GM12892 (cell line): ENCODE data around the gene FOXRED2.
A peak's percentile ranks its signal among the peaks of the same experiment; 100 is the strongest.

Experiments used
- DNase-seq: peaks from one replicate; pipeline ENCODE4 v3.0.0; 2011; ENCODE audit not compliant: insufficient read length
- FAIRE-seq: peaks from 2 replicates; lab custom pipeline; 2011; peaks lifted over from hg19 to GRCh38; lab: Jason Lieb, UNC
- POLR2A ChIP-seq: IDR thresholded peaks from 2 replicates; pipeline ENCODE4 v1.6.1; 2011; ENCODE audit warnings: low read depth, low read length, control low read depth
- POLR2AphosphoS5 ChIP-seq: IDR thresholded peaks from 2 replicates; pipeline ENCODE4 v1.6.1; 2011; ENCODE audit warnings: low read depth, low read length, control low read depth
- TAF1 ChIP-seq: IDR thresholded peaks from 2 replicates; pipeline ENCODE4 v1.6.1; 2011; ENCODE audit warnings: low read depth, mild to moderate bottlenecking, control low read depth, low read length, borderline replicate concordance

FOXRED2 gene

DNA sequence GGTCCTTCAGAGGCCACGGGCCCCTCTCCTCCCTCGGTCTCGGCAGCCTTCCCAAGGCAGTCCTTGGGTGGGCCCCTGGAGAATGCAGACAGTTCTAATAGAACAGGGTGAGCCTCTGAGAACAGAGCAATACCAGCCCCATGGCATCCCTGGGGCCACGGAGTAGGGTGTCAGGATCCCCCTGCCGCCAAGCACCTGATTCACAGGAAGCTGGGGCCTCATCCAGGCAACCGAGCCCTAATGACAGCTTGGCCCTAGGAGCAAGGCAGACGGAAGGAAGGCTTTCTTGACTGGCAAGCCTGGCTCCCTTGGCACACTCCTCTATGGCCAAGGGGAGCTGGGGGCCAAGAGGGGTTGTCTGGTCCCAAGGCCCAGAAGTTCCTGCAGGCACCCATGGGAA lies 40.6 kb downstream of the FOXRED2 start:
- DNase-seq (no peak), FAIRE-seq (no peak)
- TF ChIP-seq POLR2A (no peak), POLR2AphosphoS5 (no peak; the same call in 1 of the 2 replicates), TAF1 (no peak)

DNA sequence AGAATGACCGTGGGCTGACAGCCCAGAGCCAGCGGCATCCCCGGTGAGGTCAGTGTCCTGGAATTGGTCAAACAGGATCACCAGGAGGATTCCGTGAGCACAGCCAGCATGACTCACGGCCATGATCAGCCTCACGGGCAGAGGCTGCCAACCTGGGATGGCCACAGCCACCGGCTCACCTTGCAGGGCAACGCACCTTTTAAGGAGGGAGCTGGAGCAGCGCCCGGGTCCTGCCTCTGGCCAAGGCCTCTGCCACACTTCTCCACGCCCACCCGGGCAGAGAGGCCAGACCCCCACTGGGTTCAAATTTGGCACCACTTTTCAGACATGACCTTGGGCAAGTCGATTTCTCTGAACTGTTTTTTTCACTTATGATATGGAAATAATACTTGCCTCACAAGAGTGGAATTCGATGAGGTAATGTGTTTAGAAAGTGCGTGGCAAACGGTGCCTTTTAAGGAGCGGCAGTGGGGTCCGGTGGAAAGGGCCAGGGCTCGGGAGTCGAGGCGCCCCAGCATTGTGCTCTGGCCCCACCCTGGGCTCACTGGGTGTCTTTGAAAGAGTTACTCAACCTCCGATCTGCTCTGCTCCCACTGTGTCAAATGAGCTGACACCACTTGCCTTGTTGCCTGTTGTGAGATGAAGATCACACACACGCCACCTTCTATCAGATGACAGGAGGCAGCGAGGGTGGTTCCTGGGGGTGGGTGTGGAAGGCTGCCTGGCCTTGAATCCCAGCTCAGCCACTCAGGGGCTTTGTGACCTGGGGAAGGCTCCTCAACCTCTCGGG lies 41.4 kb downstream of the FOXRED2 start:
- DNase-seq (no peak), FAIRE-seq (no peak)
- no peak; the same call in 1 of the 2 replicates for TF ChIP-seq POLR2AphosphoS5
- TF ChIP-seq POLR2A = peak; percentile 41; the same call in 1 of the 2 replicates
- no peak for TF ChIP-seq TAF1

DNA sequence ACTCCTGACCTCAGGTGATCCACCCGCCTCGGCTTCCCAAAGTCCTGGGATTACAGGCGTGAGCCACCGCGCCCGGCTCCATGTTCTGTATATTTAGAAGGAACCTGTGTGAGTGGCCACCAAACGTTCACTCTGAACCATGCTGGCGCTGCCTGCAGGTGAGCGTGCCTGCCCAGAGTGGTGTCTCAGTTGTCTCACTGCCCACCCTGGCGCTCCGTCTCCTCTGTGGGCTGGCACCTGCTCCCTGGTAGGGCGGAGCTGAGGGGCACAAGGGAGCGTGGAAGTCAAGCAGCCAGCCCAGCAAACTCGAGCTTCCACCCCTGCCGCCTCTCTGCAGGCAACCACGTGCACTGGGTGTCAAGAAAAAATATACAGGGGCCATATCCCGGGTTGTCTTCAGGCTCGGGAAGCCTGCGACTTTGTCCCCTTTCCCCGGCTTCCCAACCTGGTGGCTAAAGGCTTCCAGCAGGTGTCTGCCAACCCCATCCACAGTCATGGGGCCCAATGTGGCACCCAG lies 42.1 kb downstream of the FOXRED2 start:
- FAIRE-seq = no peak
- TF ChIP-seq POLR2A = no peak
- TF ChIP-seq POLR2AphosphoS5 = no peak
- TF ChIP-seq TAF1 = no peak
- DNase-seq = no peak

DNA sequence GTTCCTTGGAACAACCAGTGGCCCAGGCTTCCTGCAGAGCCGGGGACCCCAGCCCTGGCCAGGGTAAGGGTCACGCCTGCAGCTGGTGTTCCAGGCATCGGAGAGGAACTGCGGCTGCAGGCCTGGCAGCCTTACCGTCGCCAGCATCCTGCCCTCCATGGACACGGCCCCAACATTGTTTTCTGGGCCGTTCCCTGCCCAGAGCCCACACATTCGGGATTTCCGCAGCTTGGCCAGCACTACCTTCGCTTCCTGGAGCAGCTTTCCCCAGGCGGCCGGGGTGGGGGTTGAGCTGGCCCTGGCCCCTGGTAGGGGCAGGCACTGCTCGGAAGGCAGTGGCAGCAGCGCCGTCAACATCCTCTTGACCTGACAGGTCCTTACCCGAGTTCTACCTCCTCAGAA lies 43.1 kb downstream of the FOXRED2 start:
- no peak for TF ChIP-seq POLR2A
- TF ChIP-seq TAF1 = no peak
- no peak for TF ChIP-seq POLR2AphosphoS5
- FAIRE-seq = no peak

DNA sequence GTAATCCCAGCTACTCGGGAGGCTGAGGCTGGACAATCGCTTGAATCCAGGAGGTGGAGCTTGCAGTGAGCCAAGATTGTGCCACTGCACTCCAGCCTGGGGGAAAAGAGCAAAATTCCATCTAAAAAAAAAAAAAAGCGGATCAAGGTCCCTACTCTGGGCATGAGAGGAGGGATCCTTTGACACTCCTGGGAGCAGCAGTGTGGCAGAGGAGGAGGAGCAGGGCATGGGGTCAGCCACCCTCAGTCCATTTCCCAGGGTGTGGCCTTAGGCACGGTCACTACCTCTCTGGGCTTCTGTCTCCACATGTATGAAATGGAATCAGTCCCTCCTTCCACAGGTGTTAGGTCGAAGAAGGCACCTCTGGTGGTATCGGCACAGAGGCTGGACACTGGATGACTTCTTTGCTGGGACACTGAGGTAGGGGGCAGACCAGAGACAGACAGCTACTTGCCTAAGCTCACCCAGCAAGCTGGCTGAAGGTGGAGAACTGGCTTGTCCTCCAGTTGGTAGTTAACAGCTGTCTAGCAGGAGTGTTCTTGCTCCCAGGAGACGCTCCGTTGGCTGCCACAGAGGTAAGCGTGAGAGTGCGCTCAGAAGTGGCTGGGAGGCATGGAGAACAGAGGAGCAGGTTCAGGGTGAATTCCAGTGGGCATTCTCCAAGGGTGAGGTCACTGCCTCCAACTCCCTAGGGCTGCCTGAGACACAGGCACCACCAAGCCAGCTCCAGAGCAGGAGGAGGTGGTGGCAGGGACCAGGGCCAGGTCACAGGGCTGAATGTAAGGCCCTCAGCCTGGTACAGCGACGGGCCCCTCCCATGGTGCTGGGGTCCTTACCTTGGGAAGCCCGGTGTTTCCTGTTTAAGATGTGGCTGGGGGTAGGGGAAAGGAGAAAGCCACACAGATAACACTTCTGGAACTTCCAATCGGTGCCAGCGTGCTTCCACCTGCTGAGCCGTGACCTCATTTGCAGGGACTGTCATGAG lies 44.9 kb downstream of the FOXRED2 start:
- TF ChIP-seq POLR2AphosphoS5 (no peak), TAF1 (no peak), POLR2A (no peak)
- DNase-seq (no peak), FAIRE-seq (no peak)

More for the DNA sequence above, 43.1 kb downstream of the FOXRED2 start:
- DNase-seq = no peak

DNA sequence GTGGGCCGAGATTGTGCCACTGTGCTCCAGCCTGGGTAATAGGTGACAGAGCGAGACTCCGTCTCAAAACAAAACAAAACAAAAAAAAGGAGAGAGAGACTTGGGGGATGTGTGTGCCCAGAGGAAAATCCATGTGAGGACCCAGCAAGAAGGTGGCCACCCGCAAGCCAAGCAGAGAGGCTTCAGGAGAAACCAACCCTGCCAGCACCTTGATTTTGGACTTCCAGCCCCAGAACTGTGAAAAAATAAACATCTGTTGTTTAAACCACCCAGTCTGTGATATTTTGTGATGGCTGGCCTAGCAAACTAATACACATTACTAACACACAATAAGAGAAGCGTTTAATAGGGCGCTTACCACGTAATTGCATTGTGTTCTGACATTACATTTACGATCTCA lies 46.6 kb downstream of the FOXRED2 start:
- FAIRE-seq (no peak), DNase-seq (no peak)
- TF ChIP-seq TAF1 (no peak), POLR2AphosphoS5 (no peak), POLR2A (no peak)

DNA sequence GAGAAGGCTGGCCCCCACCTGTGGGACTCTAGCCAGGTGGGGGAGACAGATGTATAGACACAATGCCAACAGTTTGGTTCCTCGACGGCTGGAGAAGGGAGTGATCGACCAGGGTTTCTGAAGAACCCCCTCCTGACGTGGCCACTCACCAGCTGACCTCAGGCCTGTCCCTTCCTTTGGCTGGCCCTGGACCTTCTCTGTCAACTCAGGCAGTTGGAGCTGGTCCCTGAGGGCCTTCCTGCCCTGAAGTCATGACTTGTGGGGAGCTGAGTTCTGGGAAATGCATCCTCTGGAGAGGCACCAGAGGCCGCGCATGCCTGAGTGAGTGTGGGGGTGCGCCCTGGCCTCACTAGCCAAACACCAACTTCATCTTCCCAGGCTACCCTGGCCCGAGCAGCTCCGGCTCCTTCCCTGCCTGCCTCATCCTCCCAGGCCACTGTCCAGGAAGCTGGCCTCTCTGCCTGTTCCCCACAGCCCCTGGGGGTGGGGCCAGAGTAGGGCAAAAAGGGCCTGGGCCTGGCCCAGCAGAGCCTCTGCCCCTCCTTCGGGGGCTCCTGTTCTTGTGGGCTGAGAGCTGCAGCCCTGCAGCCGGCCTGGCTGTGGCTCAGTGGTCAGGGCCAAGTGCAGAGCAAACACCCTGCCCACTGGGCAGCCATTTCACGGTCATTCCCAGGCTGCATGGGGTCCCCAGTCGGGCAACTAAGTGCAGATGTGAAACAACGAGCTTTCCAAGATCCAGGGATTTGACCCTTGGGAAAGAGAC lies 49.0 kb downstream of the FOXRED2 start:
- no peak for FAIRE-seq
- TF ChIP-seq POLR2AphosphoS5 (no peak), TAF1 (no peak), POLR2A (no peak)
- DNase-seq = no peak

DNA sequence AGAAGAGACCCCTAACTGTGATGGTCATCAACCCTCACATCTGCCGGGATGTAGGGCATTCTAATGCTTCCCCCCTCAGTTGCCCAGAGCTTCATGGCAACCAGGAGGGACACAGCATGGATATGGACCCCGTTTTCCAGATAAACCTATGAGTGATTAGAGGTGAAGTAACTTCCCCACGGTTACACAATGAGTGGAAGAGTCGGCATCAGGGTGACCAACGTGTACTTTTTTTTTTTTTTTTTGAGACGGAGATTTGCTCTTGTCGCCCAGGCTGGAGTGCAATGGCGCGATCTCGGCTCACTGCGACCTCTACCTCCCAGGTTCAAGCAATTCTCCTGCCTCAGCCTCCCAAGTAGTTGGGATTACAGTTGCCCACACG lies 50.4 kb downstream of the FOXRED2 start:
- FAIRE-seq = no peak
- no peak for TF ChIP-seq TAF1
- no peak for TF ChIP-seq POLR2A
- TF ChIP-seq POLR2AphosphoS5 = no peak
- no peak for DNase-seq

DNA sequence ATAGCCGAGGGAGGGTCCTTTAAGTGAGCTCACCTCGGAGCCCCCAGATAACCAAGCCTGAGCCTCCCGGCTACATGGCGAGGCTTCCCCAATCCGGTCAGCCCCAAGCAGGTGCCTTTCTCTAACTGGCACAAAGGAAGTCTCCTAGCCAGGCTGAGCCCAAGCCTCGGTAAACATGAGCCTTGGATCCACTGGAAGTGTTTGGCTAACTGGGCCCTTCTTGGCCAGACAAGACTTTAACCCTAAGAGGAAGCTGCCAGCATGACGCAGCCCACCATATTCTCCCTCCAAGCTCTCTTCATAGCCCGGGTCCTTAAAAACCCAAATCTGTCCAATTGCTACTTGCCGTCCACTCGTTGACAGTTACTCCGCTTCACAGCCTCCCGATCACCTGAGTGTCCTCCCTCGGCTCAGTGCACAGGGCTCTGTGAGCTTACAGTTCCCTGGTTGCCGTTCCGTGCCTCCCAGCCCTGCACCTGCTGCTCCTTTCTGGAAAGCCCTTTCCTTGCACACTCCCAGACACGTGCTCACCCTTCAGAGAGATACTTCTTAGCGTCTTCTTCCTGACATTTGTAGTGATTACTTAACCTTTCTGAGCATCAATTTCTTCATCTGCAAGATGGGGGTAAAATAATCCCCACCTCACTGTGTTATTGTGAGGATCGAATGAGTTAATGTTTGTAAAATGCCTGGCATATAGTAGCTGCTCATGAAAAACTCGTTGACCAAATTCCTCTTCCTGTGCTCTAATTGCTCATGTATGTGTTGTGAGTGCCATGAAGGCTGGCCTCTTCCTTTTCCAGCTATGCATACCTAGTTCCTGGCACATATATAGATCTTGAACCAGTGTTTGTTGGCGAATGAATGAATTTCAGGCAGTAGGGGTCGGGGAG lies 51.0 kb downstream of the FOXRED2 start:
- FAIRE-seq (peak; percentile 38), DNase-seq (no peak)
- TF ChIP-seq POLR2AphosphoS5 (no peak), TAF1 (no peak), POLR2A (no peak)
